ENCODE measurements around the gene WHAMM. TPM values are rescaled to one million over a fixed set of nuclear protein-coding genes. Genes with fewer than 3 reads are reported as not detected.
A peak's percentile ranks its signal among the peaks of the same experiment; 100 is the strongest.

WHAMM gene
- total RNA-seq, 1 donor from 2014 or later, result 8.1 TPM

DNA sequence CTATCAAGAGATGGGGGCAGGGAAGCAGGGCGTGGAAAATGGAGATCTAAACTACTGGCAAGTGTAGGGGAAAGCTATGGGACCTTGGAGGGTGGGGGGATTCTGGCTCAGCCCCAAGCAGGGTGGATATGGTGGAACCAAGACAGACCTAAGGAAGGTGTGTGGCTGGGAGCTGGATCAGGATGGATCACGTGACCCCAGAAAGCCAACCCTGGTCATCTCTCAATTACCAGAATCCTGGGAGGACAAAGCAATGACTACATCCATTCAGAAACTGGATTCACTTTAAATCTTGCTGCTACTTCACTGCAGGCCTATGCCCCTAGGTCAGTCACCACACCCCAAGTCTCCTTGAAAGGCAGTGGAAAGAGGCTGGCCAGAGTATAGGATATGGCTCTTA is 68.4 kb downstream of the WHAMM start:
- no peak overlapping the region for H3K27ac Mint-ChIP-seq
- no peak overlapping the region for H3K4me3 Mint-ChIP-seq (ENCODE audit: low read depth)
- no peaks in the 10 kb centered on the region for H3K4me1 Mint-ChIP-seq (ENCODE audit: low read depth)
- H3K9me3 Mint-ChIP-seq (ENCODE audit: low read depth), result no peaks in the 10 kb centered on the region
- H3K36me3 Mint-ChIP-seq (ENCODE audit: insufficient read depth), result peaks cover 7% of the 10 kb centered on the region
- TF ChIP-seq CTCF (IDR thresholded peaks at IDR 0.05; ENCODE audit: unreplicated experiment), result no peak
- DNase-seq (ENCODE audit: low spot score, unreplicated experiment), result no peak
- peaks cover 6% of the 10 kb centered on the region for H3K27me3 Mint-ChIP-seq

- peaks cover 3% of the 10 kb centered on the region for H3K36me3 Mint-ChIP-seq (ENCODE audit: insufficient read depth)
- H3K27ac Mint-ChIP-seq, result no peak overlapping the region
- no peak overlapping the region for H3K4me3 Mint-ChIP-seq (ENCODE audit: low read depth)
- H3K27me3 Mint-ChIP-seq, result peaks cover 1% of the 10 kb centered on the region
- H3K4me1 Mint-ChIP-seq (ENCODE audit: low read depth), result no peaks in the 10 kb centered on the region
- no peak for DNase-seq (ENCODE audit: low spot score, unreplicated experiment)
- H3K9me3 Mint-ChIP-seq (ENCODE audit: low read depth), result no peaks in the 10 kb centered on the region
- no peak for TF ChIP-seq CTCF (IDR thresholded peaks at IDR 0.05; ENCODE audit: unreplicated experiment)
Measured at GRCh38 chr15:82878325-82878724, 68.9 kb downstream of the WHAMM start.

DNA sequence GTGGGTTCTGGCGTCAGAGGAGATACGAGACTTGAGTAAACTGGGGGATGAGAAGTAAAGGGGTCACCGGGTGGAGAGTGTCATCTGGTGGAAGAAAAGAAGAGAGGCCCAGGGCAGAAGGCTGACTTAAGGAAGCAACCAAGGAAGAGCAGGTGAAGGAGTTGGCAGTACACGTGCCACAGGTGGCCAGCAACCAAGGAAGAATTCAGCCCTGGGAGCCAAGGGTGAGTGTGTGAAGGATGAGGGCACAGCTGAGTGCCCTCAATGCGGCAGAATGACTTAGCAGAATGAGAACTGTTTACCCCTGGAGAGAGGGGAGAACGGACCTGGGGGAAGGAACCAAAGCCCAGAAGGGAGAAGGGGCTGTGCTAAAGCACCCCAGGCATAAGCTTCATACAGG is 71.3 kb downstream of the WHAMM start:
- Mint-ChIP-seq H3K9me3 (ENCODE audit: low read depth) (no peaks in the 10 kb centered on the region), H3K27ac (peak overlapping the region; percentile 20), H3K4me1 (ENCODE audit: low read depth) (no peaks in the 10 kb centered on the region), H3K27me3 (no peaks in the 10 kb centered on the region), H3K4me3 (ENCODE audit: low read depth) (no peak overlapping the region), H3K36me3 (ENCODE audit: insufficient read depth) (no peaks in the 10 kb centered on the region)
- DNase-seq (ENCODE audit: low spot score, unreplicated experiment), result no peak
- no peak for TF ChIP-seq CTCF (IDR thresholded peaks at IDR 0.05; ENCODE audit: unreplicated experiment)

- no peak for TF ChIP-seq CTCF (IDR thresholded peaks at IDR 0.05; ENCODE audit: unreplicated experiment)
- no peaks in the 10 kb centered on the region for H3K9me3 Mint-ChIP-seq (ENCODE audit: low read depth)
- no peaks in the 10 kb centered on the region for H3K4me1 Mint-ChIP-seq (ENCODE audit: low read depth)
- H3K27ac Mint-ChIP-seq, result no peak overlapping the region
- DNase-seq (ENCODE audit: low spot score, unreplicated experiment), result no peak
- H3K27me3 Mint-ChIP-seq, result no peaks in the 10 kb centered on the region
- no peaks in the 10 kb centered on the region for H3K36me3 Mint-ChIP-seq (ENCODE audit: insufficient read depth)
- H3K4me3 Mint-ChIP-seq (ENCODE audit: low read depth), result no peak overlapping the region
Measured at GRCh38 chr15:82881747-82882146, 72.3 kb downstream of the WHAMM start.

DNA sequence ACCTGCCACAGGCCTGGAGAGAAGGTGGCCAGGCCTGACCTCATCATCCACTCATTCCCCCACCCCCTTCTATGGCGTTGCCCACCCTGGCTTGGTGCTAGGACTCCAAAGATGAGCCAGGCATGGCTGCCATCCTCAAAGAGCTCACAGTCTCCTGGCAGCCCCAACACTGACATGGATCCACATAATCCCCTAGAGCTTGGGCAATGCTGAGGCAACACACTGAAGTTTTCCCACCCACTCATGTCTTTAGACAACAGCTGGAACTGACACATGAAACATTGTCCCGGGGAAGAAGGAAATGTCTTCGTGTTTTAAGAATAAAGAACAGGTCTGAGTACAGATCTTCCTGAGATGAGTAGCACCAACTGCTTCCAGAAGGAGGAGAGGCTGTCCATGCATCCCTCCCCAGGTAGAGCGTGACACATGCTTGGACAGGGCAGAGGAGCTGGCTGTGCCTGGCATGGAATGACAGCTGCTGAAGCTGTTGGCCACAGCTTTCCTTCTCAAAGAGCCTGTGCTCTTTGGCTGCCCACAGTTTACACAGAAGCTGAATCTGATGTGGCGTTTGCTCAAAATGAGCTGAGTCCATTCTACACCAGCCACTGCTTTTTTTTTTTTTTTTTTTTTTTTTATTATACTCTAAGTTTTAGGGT is 73.0 kb downstream of the WHAMM start:
- Mint-ChIP-seq H3K4me3 (ENCODE audit: low read depth) (no peak overlapping the region), H3K27me3 (no peaks in the 10 kb centered on the region), H3K36me3 (ENCODE audit: insufficient read depth) (no peaks in the 10 kb centered on the region), H3K9me3 (ENCODE audit: low read depth) (no peaks in the 10 kb centered on the region), H3K27ac (no peak overlapping the region), H3K4me1 (ENCODE audit: low read depth) (no peaks in the 10 kb centered on the region)
- no peak for DNase-seq (ENCODE audit: low spot score, unreplicated experiment)
- no peak for TF ChIP-seq CTCF (IDR thresholded peaks at IDR 0.05; ENCODE audit: unreplicated experiment)

Other genes starting within 250 kb of the WHAMM start
- gene CPEB1, start 162.3 kb upstream of the WHAMM start, total RNA-seq, result 0.60 and 0.80 TPM in 2 replicates
- gene AP3B2, start 99.8 kb upstream of the WHAMM start, total RNA-seq, result 13.2 and 14.4 TPM in 2 replicates
- gene FSD2, start 3.6 kb upstream of the WHAMM start, total RNA-seq, result not detected in 2 replicates
- 21.0 TPM in 2 replicates for gene HOMER2, start 143.1 kb downstream of the WHAMM start, total RNA-seq
- gene RAMAC, start 176.6 kb downstream of the WHAMM start, total RNA-seq, result 32.8 and 33.3 TPM in 2 replicates
- 21.9 and 25.4 TPM in 2 replicates for gene C15orf40, start 202.0 kb downstream of the WHAMM start, total RNA-seq

Data from progenitor cell of endocrine pancreas (in vitro differentiated cells).